ENCODE results near the gene TRIM8.

GRCh38 chr10:102595293-102595692, 49.0 kb upstream of the TRIM8 start:
- TF ChIP-seq CTCF (conservative IDR thresholded peaks at IDR 0.05) (no peak), EZH2 (IDR thresholded peaks at IDR 0.05; ENCODE audit: low read depth) (no peak)
